ENCODE results near the gene ELF5. TPM values are rescaled to one million over a fixed set of nuclear protein-coding genes. Genes with fewer than 3 reads are reported as not detected.

Gene ELF5
- total and polyA plus RNA-seq, 2 of the 8 experiments (the other 6 are each of a cell fraction or from before 2014, with no cell fraction given), result not detected

- TF ChIP-seq SAP30 (IDR thresholded peaks at IDR 0.05; ENCODE audit: insufficient read depth, insufficient replicate concordance, low read length), result no peak
- TF ChIP-seq RFX5 (IDR thresholded peaks at IDR 0.05; ENCODE audit: borderline replicate concordance, low read depth, low read length), result no peak
- TF ChIP-seq TAF1 (IDR thresholded peaks at IDR 0.05; ENCODE audit: low read depth, low read length), result no peak
- no peak for TF ChIP-seq BRCA1 (IDR thresholded peaks at IDR 0.05; ENCODE audit: low read depth, low read length)
- TF ChIP-seq KDM1A (IDR thresholded peaks at IDR 0.05; ENCODE audit: borderline replicate concordance, low read length), result no peak
- TF ChIP-seq FOSL1 (IDR thresholded peaks at IDR 0.05; ENCODE audit: insufficient read depth, low read depth, low read length), result no peak
Measured at GRCh38 chr11:34483106-34483874, 30.3 kb downstream of the ELF5 start (continued).

Measured in H1 (cell line).